ENCODE results near the gene DPP4.
"Not testable (repeated sequence)": the region's sequence is repeated elsewhere in the genome, so short reads cannot be mapped to it uniquely, and the experiment has no call there.

DNA sequence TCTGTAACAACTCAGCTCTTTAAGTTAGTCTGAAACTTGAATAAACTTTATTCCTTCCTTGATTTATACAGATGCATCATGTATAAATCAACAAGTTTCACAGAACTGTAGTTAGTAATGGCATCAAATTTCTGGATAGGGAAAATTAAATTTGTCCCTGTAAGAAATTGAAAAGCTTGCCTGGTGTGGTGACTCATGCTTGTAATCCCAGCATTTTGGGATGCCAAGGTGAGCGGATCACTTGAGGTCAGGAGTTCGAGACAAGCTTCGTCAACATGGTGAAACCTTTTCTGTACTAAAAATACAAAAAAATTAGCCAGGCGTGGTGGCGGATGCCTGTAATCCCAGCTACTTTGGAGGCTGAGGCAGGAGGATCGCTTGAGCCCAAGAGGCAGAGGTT is 96.1 kb downstream of the DPP4 start:
- not testable (repeated sequence) for TF ChIP-seq ZNF274 (IDR thresholded peaks at IDR 0.05; ENCODE audit: low read depth, low read length); SUZ12 (IDR thresholded peaks at IDR 0.05; ENCODE audit: extremely low read depth, insufficient read depth, insufficient read length); YY1 (IDR thresholded peaks at IDR 0.05; ENCODE audit: insufficient read depth, insufficient read length)
